ENCODE measurements around the gene RCBTB2. TPM values are rescaled to one million over a fixed set of nuclear protein-coding genes. Genes with fewer than 3 reads are reported as not detected.

RCBTB2 gene
- total and polyA plus RNA-seq, 3 donors from 2014 or later = 10.0 to 15.6 (median 12.2) TPM

- Histone ChIP-seq H3K27ac (no peak overlapping the region), H3K4me1 (no peaks in the 10 kb centered on the region), H3K9me3 (no peaks in the 10 kb centered on the region), H3K4me3 (no peak overlapping the region), H3K36me3 (ENCODE audit: low read depth, missing control alignments) (no peaks in the 10 kb centered on the region), H3K27me3 (no peaks in the 10 kb centered on the region)
- intact Hi-C loops (cut with DNase I; ENCODE audit: low total_unique reads) = no loop called here
- DNase-seq = no peak
- 86 to 89% methylated on average over 2 of the region's 2 CpGs for WGBS, 2 donors
- TF ChIP-seq CTCF (IDR thresholded peaks at IDR 0.05) (no peak), POLR2A (IDR thresholded peaks at IDR 0.05) (no peak)
Measured at GRCh38 chr13:48449656-48450055, 83.2 kb downstream of the RCBTB2 start.

DNA sequence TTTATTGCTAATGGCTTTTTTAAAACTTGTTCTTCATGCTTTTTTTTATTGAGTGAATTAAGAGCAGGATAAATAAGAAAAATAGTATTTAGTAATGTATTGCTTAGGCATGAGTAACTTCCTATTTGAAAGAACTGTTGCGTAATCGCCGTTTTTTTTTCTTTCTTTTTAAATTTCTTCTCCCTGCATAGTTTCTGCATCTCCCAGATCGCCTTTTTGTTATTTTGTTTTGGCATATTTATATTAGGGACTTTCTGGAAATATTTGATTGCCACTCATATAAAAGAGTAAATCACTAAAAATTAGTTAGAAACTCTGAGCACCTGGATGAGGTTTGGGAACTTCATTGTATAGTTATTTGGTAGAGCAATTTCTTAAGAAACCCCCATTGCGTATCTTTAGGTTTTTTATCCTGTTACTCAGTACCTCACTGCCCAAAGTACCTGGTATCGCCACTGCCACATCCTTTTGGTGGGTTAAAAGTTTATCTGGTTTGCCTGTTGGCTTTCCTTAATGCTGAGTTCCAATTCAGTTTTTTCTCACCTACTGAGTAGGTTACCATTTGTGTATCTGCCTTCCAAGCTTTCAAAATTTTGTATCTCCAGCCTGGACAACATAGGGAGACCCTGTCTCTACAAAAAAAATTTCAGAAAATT lies 83.8 kb downstream of the RCBTB2 start:
- Histone ChIP-seq H3K27ac (no peak overlapping the region), H3K9me3 (no peaks in the 10 kb centered on the region), H3K36me3 (ENCODE audit: low read depth, missing control alignments) (no peaks in the 10 kb centered on the region), H3K27me3 (no peaks in the 10 kb centered on the region), H3K4me3 (no peak overlapping the region), H3K4me1 (no peaks in the 10 kb centered on the region)
- TF ChIP-seq POLR2A (IDR thresholded peaks at IDR 0.05) (no peak), CTCF (IDR thresholded peaks at IDR 0.05) (no peak)
- intact Hi-C loops (cut with DNase I; ENCODE audit: low total_unique reads) = no loop called here
- WGBS, 2 donors = 63 to 72% methylated on average over 6 of the region's 6 CpGs
- no peak for DNase-seq

DNA sequence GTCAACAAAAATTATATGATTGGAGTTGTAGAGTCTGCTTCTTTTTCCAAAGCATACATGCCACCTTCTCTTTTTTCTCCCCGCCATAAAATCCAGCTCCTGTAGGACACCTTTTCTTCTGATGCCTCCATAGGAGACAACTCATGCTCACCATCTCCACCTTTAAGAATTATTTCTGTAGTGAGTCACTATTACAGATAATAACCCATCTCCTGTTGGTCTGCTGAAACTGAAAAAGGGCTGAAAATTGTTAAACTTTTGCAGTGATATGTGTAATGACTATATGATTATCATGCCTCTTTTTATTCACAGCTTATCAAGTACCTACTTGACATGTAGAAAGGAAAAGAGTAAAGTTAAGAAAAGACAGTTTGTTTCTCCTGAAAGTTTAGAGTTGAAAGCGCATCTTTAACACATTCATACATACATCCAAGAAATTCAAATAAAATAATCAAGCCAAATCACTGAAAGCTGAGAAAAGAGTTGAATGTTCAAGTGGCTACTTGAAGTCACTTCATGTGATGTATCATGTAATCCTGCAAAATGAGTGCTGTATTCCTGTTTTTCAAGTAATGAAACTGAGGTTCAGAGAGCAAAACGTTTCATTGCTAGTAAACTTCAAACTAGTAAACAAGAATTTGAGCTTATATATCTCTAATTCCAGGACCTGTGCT lies 84.5 kb downstream of the RCBTB2 start:
- WGBS, 2 donors = 84% methylated on average over 3 of the region's 3 CpGs
- H3K27ac ChIP-seq = no peak overlapping the region

DNA sequence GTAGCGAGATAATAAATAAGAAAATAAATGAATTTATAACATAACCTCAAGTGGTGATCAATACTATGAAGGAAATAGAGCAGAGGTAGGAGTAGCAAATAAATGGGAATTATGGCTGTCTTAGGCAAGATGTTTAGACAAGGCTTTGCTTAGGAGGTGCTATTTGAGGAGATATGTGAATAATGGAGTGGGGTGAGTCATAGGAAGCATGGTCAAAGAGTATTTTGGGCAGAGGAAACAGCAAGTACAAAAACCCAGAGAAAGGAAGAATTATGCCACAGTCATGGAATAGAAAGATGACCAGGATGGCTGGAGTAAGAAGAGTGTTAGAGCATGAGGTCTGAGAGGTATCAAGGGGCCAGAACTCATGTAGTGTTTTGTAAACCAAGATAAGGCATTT lies 86.4 kb downstream of the RCBTB2 start:
- no peak for TF ChIP-seq CTCF (IDR thresholded peaks at IDR 0.05)
- no peak for TF ChIP-seq POLR2A (IDR thresholded peaks at IDR 0.05)

More for the DNA sequence above, 84.5 kb downstream of the RCBTB2 start:
- DNase-seq = no peak
- Histone ChIP-seq H3K27me3 (no peaks in the 10 kb centered on the region), H3K4me3 (no peak overlapping the region), H3K4me1 (no peaks in the 10 kb centered on the region), H3K36me3 (ENCODE audit: low read depth, missing control alignments) (no peaks in the 10 kb centered on the region), H3K9me3 (no peaks in the 10 kb centered on the region)
- TF ChIP-seq POLR2A (IDR thresholded peaks at IDR 0.05) (no peak), CTCF (IDR thresholded peaks at IDR 0.05) (no peak)
- intact Hi-C loops (cut with DNase I; ENCODE audit: low total_unique reads) = no loop called here

More for the DNA sequence above, 86.4 kb downstream of the RCBTB2 start:
- intact Hi-C loops (cut with DNase I; ENCODE audit: low total_unique reads) = no loop called here
- Histone ChIP-seq H3K27ac (no peak overlapping the region), H3K4me3 (no peak overlapping the region), H3K27me3 (no peaks in the 10 kb centered on the region), H3K9me3 (no peaks in the 10 kb centered on the region), H3K4me1 (no peaks in the 10 kb centered on the region), H3K36me3 (ENCODE audit: low read depth, missing control alignments) (no peaks in the 10 kb centered on the region)
- 96 to 98% methylated on average over 1 of the region's 1 CpG for WGBS, 2 donors
- no peak for DNase-seq

Measured in testis (tissue), 3 donors.